Sigmoid colon (tissue), 7 donors: ENCODE results near the gene SF3B6. TPM values are rescaled to one million over a fixed set of nuclear protein-coding genes. Genes with fewer than 3 reads are reported as not detected.
"Not testable (repeated sequence)": the region's sequence is repeated elsewhere in the genome, so short reads cannot be mapped to it uniquely, and the experiment has no call there.

Experiments
- DNase-seq: peaks from one replicate; pipeline ENCODE4 v3.0.0-alpha.2; 2019
- H3K27ac ChIP-seq, 4 donors: fragments of 200-600 bp; sonication (generic); one replicate each; pipeline ENCODE4 v1.5.1; 2016 to 2019; ENCODE audit warnings: mild to moderate bottlenecking in 1 of 4
- H3K27me3 ChIP-seq, 3 donors: fragments of 200-600 bp; sonication (generic); one replicate each; pipeline ENCODE4 v1.5.1; 2019; ENCODE audit warnings: mild to moderate bottlenecking in 1 of 3
- H3K36me3 ChIP-seq, 4 donors: fragments of 200-600 bp; sonication (generic); one replicate each; pipeline ENCODE4 v1.5.1; 2016 to 2019
- H3K4me1 ChIP-seq, 4 donors: fragments of 200-600 bp; sonication (generic); one replicate each; pipeline ENCODE4 v1.5.1; 2017 to 2019
- H3K4me3 ChIP-seq, 4 donors: fragments of 200-600 bp; sonication (generic); one replicate each; pipeline ENCODE4 v1.5.1; 2017 to 2019; ENCODE audit warnings: mild to moderate bottlenecking in 2 of 4, moderate library complexity in 1 of 4
- H3K9me3 ChIP-seq, 4 donors: fragments of 200-600 bp in 3 of 4; sonication (generic) in 3 of 4; one replicate each; pipeline versions ENCODE4 v1.5.1 to v1.6.1; 2013 to 2019
- EP300 ChIP-seq, 4 donors: sonication (generic); formaldehyde crosslinking; IDR thresholded peaks; one replicate each; pipeline ENCODE4 v1.6.1; 2017; ENCODE audit warnings: antibody characterized with exemption in 4 of 4
- POLR2A ChIP-seq, 2 donors: fragments of 450-650 bp; IDR thresholded peaks; one replicate each; pipeline ENCODE4 v1.6.1; 2016; ENCODE audit warnings: antibody characterized with exemption in 2 of 2, mild to moderate bottlenecking in 2 of 2, moderate library complexity in 2 of 2
- POLR2AphosphoS5 ChIP-seq, 4 donors: sonication (generic); formaldehyde crosslinking; IDR thresholded peaks; one replicate each; pipeline ENCODE4 v1.6.1; 2017; ENCODE audit warnings: antibody characterized with exemption in 4 of 4
- WGBS, 2 donors: extraction: QIAGEN DNeasy Blood & Tissue Kit; methylation state at CpG; one replicate each; pipeline ENCODE4 v1.1.7; 2013; 5-methylcytosine and 5-hydroxymethylcytosine counted together
- intact Hi-C: fragments of 100-400 bp; cut with DNase I; formaldehyde crosslinking; loops from one replicate; pipeline ENCODE4 v1.15.1; 2023
- polyA plus RNA-seq, 3 donors: library from polyadenylated mRNA; stranded (reverse); fragments of 200-250 nt; gene quantifications; one replicate each; pipeline ENCODE4 v1.2.3, GENCODE V29; 2013
- total RNA-seq, 4 donors: library from RNA; depleted of rRNA; stranded (reverse); fragments of >200 nt; gene quantifications; one replicate each; pipeline ENCODE4 v1.1.0, GENCODE V29; 2016
- TF ChIP-seq, protein P1 (sequence below), 4 experiments: fragments of 450-650 bp in 3 of 4; fragments of 200-600 bp in 1 of 4; IDR thresholded peaks; one replicate each; pipeline ENCODE4 v1.5.1; 2016 to 2019; ENCODE audit warnings: antibody characterized with exemption in 4 of 4, mild to moderate bottlenecking in 3 of 4, moderate library complexity in 2 of 4
- donor health status: healthy with polysubstance abuse.
- donor health status: Bipolar disorder and iron deficiency.
- donor health status: healthy.

Gene SF3B6
- total and polyA plus RNA-seq, 7 donors = 95.6 to 255 (median 140) TPM

DNA sequence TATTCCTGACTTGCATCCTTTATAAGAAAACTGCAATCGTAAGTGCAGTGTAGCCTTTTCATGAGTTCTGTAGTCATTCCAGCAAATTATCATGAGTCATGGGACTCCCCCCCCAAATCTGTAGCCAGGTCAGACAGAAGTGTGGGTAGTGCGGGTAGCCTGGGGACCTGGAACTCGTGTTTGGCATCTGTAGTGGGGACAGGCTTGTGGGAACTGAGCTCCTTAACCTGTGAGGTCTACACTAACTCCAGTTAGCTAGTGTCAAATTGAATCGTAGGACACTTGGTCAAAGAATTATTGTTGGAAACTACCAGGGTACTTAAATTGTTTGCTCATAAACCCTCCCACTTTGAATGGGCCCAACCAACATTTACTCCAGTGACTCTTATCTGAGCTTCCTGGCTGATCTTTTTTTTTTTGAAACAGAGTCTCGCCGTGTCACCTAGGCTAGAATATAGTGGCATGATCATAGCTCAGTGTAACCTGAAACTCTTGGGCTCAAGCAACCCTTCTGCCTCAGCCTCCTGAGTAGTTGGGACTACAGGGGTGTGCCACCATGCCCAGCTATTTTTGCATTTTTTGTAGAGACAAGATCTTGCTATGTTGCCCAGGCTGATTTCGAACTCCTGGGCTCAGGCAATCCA, 34.7 kb upstream of the SF3B6 start:
- Histone ChIP-seq H3K4me1 (no peaks in the 10 kb centered on the region), H3K27me3 (no peaks in the 10 kb centered on the region), H3K9me3 (no peaks in the 10 kb centered on the region), H3K4me3 (no peak overlapping the region), H3K36me3 (peaks cover 0 to 8% (median 0%) of the 10 kb centered on the region in 4 donors), H3K27ac (no peak overlapping the region)
- TF ChIP-seq POLR2A (IDR thresholded peaks at IDR 0.05) = no peak
- TF ChIP-seq, protein P1, sequence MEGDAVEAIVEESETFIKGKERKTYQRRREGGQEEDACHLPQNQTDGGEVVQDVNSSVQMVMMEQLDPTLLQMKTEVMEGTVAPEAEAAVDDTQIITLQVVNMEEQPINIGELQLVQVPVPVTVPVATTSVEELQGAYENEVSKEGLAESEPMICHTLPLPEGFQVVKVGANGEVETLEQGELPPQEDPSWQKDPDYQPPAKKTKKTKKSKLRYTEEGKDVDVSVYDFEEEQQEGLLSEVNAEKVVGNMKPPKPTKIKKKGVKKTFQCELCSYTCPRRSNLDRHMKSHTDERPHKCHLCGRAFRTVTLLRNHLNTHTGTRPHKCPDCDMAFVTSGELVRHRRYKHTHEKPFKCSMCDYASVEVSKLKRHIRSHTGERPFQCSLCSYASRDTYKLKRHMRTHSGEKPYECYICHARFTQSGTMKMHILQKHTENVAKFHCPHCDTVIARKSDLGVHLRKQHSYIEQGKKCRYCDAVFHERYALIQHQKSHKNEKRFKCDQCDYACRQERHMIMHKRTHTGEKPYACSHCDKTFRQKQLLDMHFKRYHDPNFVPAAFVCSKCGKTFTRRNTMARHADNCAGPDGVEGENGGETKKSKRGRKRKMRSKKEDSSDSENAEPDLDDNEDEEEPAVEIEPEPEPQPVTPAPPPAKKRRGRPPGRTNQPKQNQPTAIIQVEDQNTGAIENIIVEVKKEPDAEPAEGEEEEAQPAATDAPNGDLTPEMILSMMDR (IDR thresholded peaks at IDR 0.05) = no peak
- no peak for TF ChIP-seq POLR2AphosphoS5 (IDR thresholded peaks at IDR 0.05)
- no peak for TF ChIP-seq EP300 (IDR thresholded peaks at IDR 0.05)
- WGBS, 2 donors = 88 to 92% methylated on average over 7 of the region's 7 CpGs
- intact Hi-C loops = no loop called here
- DNase-seq = no peak

DNA sequence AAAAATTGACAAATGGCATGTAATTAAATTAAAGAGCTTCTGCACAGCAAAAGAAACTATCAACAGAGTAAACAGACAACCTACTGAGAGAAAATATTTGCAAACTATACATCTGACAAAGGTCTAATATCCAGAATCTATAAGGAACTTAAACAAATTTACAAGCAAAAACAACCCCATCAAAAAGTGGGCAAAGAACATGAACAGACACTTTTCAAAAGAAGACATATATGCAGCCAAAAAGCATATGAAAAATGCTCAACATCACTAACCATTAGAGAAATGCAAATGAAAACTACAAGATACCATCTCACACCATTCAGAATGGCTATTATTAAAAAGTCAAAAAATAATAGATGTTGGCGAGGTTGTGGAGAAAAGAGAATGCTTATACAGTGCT, 33.3 kb upstream of the SF3B6 start:
- H3K27ac ChIP-seq, H3K27me3 ChIP-seq, H3K4me3 ChIP-seq, DNase-seq, intact Hi-C loops, H3K36me3 ChIP-seq, H3K4me1 ChIP-seq, H3K9me3 ChIP-seq: not testable (repeated sequence)
- 93 to 97% methylated on average over 1 of the region's 1 CpG for WGBS, 2 donors

DNA sequence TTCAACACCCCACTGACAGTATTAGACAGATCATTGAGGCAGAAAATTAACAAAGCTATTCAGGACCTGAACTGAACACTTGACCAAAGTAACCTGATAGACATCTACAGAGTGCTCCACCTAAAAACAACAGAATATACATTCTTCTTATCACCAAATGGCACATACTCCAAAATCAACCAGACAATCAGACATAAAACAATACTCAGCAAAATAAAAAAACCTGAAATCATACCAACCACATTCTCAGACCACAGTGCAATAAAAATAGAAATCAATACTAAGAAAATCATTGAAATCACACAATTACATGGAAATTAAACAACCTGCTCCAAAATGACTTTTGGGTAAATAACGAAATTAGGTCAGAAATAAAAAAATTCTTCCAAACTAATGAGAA, 31.2 kb upstream of the SF3B6 start:
- intact Hi-C loops = no loop called here
- 51 to 96% methylated on average over 1 of the region's 1 CpG for WGBS, 2 donors
- Histone ChIP-seq H3K27ac (no peak overlapping the region), H3K4me1 (no peaks in the 10 kb centered on the region), H3K9me3 (no peaks in the 10 kb centered on the region), H3K36me3 (peaks cover 0 to 8% (median 0%) of the 10 kb centered on the region in 4 donors), H3K27me3 (no peaks in the 10 kb centered on the region), H3K4me3 (no peak overlapping the region)
- DNase-seq = no peak
- no peak for TF ChIP-seq POLR2AphosphoS5 (IDR thresholded peaks at IDR 0.05)
- TF ChIP-seq EP300 (IDR thresholded peaks at IDR 0.05) = no peak
- no peak for TF ChIP-seq POLR2A (IDR thresholded peaks at IDR 0.05)
- TF ChIP-seq, protein P1 (IDR thresholded peaks at IDR 0.05) = no peak

DNA sequence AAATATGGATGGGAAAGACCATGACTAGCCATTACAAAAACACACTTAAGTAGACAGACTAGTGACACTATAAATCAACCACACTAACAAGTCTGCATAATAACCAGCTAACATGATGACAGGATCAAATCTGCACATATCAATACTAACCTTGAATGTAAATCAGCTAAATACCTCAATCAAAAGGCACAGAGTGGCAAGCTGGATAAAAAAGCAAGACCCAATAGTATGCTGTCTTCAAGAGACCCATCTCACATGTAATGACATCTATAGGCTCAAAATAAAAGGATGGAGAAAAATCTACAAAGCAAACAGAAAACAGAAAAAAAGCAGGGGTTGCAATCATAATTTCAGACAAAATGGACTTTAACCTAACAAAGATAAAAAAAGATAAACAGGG, 30.7 kb upstream of the SF3B6 start:
- TF ChIP-seq EP300 (IDR thresholded peaks at IDR 0.05) = no peak
- TF ChIP-seq, protein P1 (IDR thresholded peaks at IDR 0.05) = no peak
- TF ChIP-seq POLR2A (IDR thresholded peaks at IDR 0.05) = no peak
- TF ChIP-seq POLR2AphosphoS5 (IDR thresholded peaks at IDR 0.05) = no peak
- no peak for DNase-seq
- intact Hi-C loops = no loop called here
- Histone ChIP-seq H3K27ac (no peak overlapping the region), H3K4me3 (no peak overlapping the region), H3K36me3 (peaks cover 0 to 8% (median 0%) of the 10 kb centered on the region in 4 donors), H3K27me3 (no peaks in the 10 kb centered on the region), H3K4me1 (no peaks in the 10 kb centered on the region), H3K9me3 (no peaks in the 10 kb centered on the region)

DNA sequence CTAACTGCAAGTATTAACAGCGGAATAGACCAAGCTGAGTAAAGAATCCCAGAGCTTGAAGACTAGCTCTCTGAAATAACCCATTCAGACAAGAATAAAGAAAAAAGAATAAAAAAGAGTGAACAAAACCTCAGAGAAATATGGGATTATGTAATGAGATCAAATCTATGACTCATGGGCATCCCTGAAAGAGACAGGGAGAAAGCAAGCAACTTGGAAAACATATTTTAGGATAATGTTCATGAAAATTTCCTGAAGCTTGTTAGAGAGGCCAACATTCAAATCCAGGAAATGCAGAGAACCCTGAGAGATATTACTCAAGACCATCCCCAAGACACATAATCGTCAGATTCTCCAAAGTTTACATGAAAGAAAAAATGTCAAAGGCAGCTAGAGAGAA, 29.7 kb upstream of the SF3B6 start:
- H3K27ac ChIP-seq = no peak overlapping the region
- no peak for DNase-seq
- no peaks in the 10 kb centered on the region for H3K9me3 ChIP-seq
- H3K36me3 ChIP-seq = peaks cover 0 to 8% (median 0%) of the 10 kb centered on the region in 4 donors
- H3K27me3 ChIP-seq = no peaks in the 10 kb centered on the region
- WGBS, 2 donors = 25 to 50% methylated on average over 2 of the region's 2 CpGs
- TF ChIP-seq POLR2AphosphoS5 (IDR thresholded peaks at IDR 0.05) (no peak), POLR2A (IDR thresholded peaks at IDR 0.05) (no peak), EP300 (IDR thresholded peaks at IDR 0.05) (no peak)
- TF ChIP-seq, protein P1 (IDR thresholded peaks at IDR 0.05) = no peak
- H3K4me1 ChIP-seq = no peaks in the 10 kb centered on the region
- intact Hi-C loops = no loop called here
- no peak overlapping the region for H3K4me3 ChIP-seq
